Measurements from ENCODE around the gene KLHL29.

KLHL29 gene

GRCh38 chr2:23530206-23530908 lies 145.4 kb downstream of the KLHL29 start:
- no peak for DNase-seq (ENCODE audit: low read depth, low spot score)

GRCh38 chr2:23530909-23531276 lies 145.9 kb downstream of the KLHL29 start:
- DNase-seq (ENCODE audit: low read depth, low spot score): no peak

- DNase-seq (ENCODE audit: low read depth, low spot score): no peak
Measured at GRCh38 chr2:23531280-23531679, 146.3 kb downstream of the KLHL29 start.

GRCh38 chr2:23531881-23532280 lies 146.9 kb downstream of the KLHL29 start:
- no peak for DNase-seq (ENCODE audit: low read depth, low spot score)

GRCh38 chr2:23532391-23533337 lies 147.7 kb downstream of the KLHL29 start:
- peak; percentile 11 for DNase-seq (ENCODE audit: low read depth, low spot score)

- DNase-seq (ENCODE audit: low read depth, low spot score): no peak
Measured at GRCh38 chr2:23533338-23533695, 148.3 kb downstream of the KLHL29 start.

GRCh38 chr2:23534771-23535170 lies 149.8 kb downstream of the KLHL29 start:
- no peak for DNase-seq (ENCODE audit: low read depth, low spot score)

GRCh38 chr2:23536326-23536725 lies 151.3 kb downstream of the KLHL29 start:
- DNase-seq (ENCODE audit: low read depth, low spot score): no peak

- DNase-seq (ENCODE audit: low read depth, low spot score): no peak
Measured at GRCh38 chr2:23537991-23538390, 153.0 kb downstream of the KLHL29 start.

GRCh38 chr2:23538566-23538965 lies 153.6 kb downstream of the KLHL29 start:
- DNase-seq (ENCODE audit: low read depth, low spot score): no peak

- DNase-seq (ENCODE audit: low read depth, low spot score): no peak
Measured at GRCh38 chr2:23540804-23541360, 155.9 kb downstream of the KLHL29 start.

- no peak for DNase-seq (ENCODE audit: low read depth, low spot score)
Measured at GRCh38 chr2:23541503-23542229, 156.7 kb downstream of the KLHL29 start.

GRCh38 chr2:23542230-23542789 lies 157.3 kb downstream of the KLHL29 start:
- DNase-seq (ENCODE audit: low read depth, low spot score): no peak

GRCh38 chr2:23543302-23543701 lies 158.3 kb downstream of the KLHL29 start:
- DNase-seq (ENCODE audit: low read depth, low spot score): no peak

- DNase-seq (ENCODE audit: low read depth, low spot score): no peak
Measured at GRCh38 chr2:23543728-23544127, 158.7 kb downstream of the KLHL29 start.

GRCh38 chr2:23544589-23545295 lies 159.8 kb downstream of the KLHL29 start:
- no peak for DNase-seq (ENCODE audit: low read depth, low spot score)

- no peak for DNase-seq (ENCODE audit: low read depth, low spot score)
Measured at GRCh38 chr2:23545396-23545795, 160.4 kb downstream of the KLHL29 start.

GRCh38 chr2:23545811-23546210 lies 160.8 kb downstream of the KLHL29 start:
- DNase-seq (ENCODE audit: low read depth, low spot score): no peak

GRCh38 chr2:23546913-23547312 lies 161.9 kb downstream of the KLHL29 start:
- DNase-seq (ENCODE audit: low read depth, low spot score): no peak

GRCh38 chr2:23547725-23548124 lies 162.7 kb downstream of the KLHL29 start:
- no peak for DNase-seq (ENCODE audit: low read depth, low spot score)
